GM21825 (cell line): ENCODE measurements around the gene ZNF101.
"Not testable (repeated sequence)": the region's sequence is repeated elsewhere in the genome, so short reads cannot be mapped to it uniquely, and the experiment has no call there.

ENCODE experiments used
- ATAC-seq: cut with Tn5 transposase; IDR thresholded peaks from one replicate; pipeline ENCODE4 v1.9.1; 2021; ENCODE audit warnings: mild to moderate bottlenecking, moderate library complexity; ENCODE audit not compliant: unreplicated experiment

The ZNF101 gene

GRCh38 chr19:19659646-19660245 is 8.9 kb upstream of the ZNF101 start:
- no peak for ATAC-seq

GRCh38 chr19:19661141-19661674 is 7.4 kb upstream of the ZNF101 start:
- ATAC-seq = no peak

GRCh38 chr19:19661675-19662251 is 6.9 kb upstream of the ZNF101 start:
- peak; percentile 43 for ATAC-seq

GRCh38 chr19:19662344-19662743 is 6.3 kb upstream of the ZNF101 start:
- no peak for ATAC-seq

GRCh38 chr19:19662871-19663255 is 5.8 kb upstream of the ZNF101 start:
- ATAC-seq = peak; percentile 9

DNA sequence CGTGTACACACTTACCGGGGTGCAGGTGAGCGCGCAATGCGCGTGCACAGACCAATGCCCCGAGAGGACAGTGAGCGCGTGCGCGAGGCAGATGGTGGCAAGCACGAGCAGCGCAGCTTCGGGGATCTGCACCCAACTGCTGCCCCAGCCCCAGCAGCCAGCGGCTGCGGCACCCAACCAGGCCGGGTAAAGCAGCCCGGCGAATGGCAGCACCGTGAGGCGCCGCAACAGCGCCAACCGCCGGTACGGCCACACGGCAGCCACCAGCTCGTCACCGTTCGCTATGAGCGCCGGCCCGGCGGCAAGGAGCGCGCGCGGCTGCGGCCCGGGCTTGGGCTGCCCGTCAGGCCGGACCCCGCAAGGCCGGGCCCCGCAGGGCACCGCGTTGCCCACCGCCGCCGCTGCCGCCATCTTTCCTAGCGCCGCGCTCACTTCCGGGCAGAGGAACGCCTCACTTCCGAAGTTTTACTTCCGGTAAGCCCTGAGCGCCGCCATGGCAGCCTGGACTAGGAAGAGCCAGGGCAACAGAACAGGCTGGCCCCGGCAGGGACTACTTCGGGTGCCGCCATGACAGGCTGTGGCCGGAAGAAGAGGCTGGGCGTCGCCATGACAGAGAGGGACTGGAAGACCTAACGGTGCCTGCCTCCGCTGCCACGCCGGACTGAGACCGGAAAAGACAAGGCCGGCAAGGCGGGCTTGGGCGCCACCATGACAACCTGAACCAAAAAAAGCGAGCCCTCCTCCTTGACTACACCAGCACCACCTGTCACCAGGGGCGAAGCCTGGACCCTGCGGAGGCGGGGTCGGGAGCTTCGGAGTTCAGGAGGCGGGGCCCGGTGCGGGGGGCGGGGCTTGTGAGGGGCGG is 5.2 kb upstream of the ZNF101 start, which contains the start of gene ATP13A1:
ATP13A1 (minus strand) TSS at position 421 of the 865 bp plus-strand sequence; CDS start at position 411, 10 bp downstream.
- peak; percentile 59 for ATAC-seq

DNA sequence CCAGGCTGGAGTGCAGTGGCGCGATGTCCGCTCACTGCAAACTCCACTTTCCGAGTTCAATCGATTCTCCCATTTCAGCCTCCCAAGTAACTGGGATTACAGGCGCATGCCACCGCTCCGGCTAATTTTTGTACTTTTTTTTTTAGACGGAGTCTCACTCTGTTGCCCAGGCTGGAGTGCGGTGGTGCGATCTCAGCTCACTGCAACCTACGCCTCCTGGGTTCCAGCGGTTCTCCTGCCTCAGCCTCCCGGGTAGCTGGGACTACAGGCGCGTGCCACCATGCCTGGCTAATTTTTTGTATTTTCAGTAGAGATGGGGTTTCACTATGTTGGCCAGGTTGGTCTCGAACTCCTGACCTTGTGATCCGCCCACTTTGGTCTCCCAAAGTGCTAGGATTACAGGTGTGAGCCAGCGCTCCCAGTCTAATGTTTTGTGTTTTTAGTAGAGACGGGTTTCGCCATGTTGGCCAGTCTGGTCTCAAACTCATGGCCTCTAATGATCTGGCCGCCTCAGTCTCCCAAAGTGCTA is 3.2 kb upstream of the ZNF101 start:
- not testable (repeated sequence) for ATAC-seq

GRCh38 chr19:19670070-19670551 is 1.5 kb downstream of the ZNF101 start:
- ATAC-seq = no peak

- ATAC-seq = no peak
These were observed 4.2 kb downstream of the ZNF101 start for GRCh38 chr19:19672816-19673215.

DNA sequence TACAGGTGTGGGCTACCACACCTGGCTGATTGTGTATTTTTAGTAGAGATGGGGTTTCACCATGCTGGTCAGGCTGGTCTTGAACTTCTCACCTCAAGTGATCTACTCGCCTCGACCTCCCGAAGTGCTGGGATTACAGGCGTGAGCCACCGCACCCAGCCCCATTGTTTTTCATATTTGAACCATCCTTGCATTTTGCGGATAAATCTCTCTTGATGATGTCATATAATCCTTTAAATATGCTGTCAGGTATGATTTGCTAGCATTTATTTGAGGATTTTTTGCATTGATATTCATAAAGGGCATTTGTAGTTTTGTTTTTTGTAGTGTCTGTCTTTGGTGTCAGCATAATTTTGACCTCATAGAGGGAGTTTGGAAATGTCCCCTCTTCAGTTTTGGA is 5.7 kb downstream of the ZNF101 start:
- no peak for ATAC-seq

- no peak for ATAC-seq
These were observed 8.9 kb downstream of the ZNF101 start for GRCh38 chr19:19677579-19677978.

GRCh38 chr19:19679176-19680073 is 10.8 kb downstream of the ZNF101 start:
- no peak for ATAC-seq

DNA sequence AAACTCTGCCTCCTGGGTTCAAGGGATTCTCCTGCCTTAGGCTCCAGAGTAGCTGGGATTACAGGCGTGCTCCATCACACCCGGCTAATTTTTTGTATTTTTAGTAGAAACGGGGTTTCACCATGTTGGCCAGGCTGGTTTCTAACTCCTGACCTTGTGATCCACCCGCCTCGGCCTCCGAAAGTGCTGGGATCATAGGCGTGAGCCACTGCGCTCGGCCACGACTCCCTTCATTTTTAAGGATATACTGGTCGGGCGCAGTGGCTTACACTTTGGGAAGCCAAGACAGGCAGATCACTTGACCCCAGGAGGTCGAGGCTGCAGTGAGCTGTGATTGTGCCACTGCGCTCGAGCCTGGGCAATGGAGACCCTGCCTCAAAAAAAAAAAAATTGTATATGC is 17.5 kb downstream of the ZNF101 start:
- not testable (repeated sequence) for ATAC-seq

- ATAC-seq = no peak
These were observed 17.9 kb downstream of the ZNF101 start for GRCh38 chr19:19686580-19686979.

GRCh38 chr19:19687090-19687489 is 18.5 kb downstream of the ZNF101 start:
- ATAC-seq = no peak

DNA sequence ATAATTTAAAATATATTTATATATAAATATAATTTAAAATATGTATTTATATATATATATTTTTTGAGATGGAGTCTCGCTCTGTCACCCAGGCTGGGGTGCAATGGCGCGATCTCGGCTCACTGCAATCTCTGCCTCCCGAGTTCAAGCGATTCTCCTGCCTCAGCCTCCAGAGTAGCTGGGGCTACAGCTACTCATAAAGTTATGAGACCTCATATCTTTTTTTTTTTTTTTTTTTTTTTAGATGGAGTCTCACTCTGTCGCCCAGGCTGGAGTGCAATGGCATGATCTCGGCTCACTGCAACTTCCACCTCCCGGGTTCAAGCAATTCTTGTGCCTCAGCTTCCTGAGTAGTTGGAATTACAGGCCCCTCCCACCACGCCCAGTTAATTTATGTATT is 20.4 kb downstream of the ZNF101 start:
- not testable (repeated sequence) for ATAC-seq

GRCh38 chr19:19691683-19692082 is 23.0 kb downstream of the ZNF101 start:
- ATAC-seq = no peak

- no peak for ATAC-seq
These were observed 27.7 kb downstream of the ZNF101 start for GRCh38 chr19:19696386-19696785.

- no peak for ATAC-seq
These were observed 28.9 kb downstream of the ZNF101 start for GRCh38 chr19:19697589-19697988.

DNA sequence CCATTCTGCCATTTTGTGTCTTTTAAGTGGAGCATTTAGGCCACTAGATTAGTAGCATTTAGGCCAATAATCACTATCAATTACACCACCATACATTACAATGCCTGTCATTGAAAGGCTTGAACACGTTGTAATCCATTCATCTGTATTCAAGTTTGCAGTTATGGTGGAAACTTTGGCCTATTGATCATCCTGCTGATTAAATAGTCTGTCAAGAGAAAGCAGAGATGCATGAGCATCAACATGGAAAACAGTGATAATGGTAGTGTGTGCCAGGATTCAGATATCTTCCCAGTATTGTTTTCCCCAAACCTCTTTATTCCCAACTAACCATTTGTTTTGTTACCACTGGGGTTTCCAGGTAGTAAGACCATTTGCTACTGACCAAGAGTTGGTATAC is 31.9 kb downstream of the ZNF101 start:
- not testable (repeated sequence) for ATAC-seq
